GM15510 (cell line): ENCODE measurements around the gene KRT79.

Experiments used
- POLR2A ChIP-seq: IDR thresholded peaks from 3 replicates; pipeline ENCODE4 v1.6.1; 2011; ENCODE audit warnings: borderline replicate concordance; ENCODE audit not compliant: insufficient read length; ENCODE audit errors: extremely low read depth

Gene KRT79

DNA sequence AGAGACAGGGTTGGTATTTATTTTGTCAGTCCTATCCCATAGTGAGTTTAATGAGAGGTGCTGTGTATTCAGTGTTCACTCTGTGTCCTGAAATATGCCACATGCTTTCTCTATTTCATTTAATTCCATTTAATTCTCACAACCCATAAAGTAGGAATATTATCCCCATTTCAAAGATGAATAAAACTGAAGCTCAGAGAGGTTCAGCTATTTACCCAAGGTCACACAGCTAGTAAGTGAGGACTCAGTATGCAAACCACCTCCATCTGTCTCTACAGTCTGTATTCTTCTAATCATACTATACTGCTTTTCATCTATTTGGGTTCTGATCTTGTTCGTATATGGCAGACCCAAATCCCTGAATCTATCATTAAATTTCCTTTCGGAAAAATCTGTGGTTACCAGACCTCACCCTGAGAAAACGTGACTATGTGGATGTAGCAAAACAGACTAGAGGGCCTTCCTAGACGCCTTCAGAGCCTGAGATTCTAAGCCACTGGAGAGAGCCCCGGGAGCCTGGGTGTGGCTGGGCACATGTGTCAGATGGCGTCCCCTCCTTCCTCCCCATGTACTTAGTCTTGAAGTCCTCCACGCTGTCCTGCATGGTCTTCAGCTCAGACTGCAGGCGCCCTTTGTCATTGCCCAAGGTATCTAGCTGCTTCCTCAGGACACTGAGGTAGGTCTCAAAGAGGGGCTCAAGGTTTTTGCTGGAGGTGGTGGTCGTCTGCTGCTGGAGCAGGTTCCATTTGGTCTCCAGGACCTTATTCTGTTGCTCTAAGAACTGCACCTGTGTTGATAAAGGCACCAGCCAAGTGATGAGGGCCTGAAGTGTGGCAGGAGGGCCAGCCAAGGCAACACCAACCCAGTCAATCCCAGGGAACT, 22.7 kb downstream of the KRT79 start:
- TF ChIP-seq POLR2A: no peak

DNA sequence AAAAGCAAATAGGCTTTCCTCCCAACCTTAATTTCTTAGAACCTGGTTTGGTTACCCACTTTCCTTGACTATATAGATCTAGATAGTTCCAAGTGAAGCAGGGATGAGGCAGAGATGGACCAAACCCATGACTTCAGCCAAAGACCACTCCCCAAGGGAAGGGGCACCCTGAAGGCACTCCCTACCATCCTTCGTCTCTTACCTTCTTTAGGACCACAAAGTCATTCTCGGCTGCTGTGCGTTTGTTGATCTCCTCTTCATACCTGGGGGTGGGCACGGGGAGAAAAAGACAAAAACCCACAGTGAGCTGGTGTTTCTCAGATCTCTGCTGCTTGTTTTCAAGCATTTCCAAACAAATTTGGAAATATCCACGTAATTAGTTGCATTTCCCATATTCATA, 23.6 kb downstream of the KRT79 start:
- TF ChIP-seq POLR2A: no peak

DNA sequence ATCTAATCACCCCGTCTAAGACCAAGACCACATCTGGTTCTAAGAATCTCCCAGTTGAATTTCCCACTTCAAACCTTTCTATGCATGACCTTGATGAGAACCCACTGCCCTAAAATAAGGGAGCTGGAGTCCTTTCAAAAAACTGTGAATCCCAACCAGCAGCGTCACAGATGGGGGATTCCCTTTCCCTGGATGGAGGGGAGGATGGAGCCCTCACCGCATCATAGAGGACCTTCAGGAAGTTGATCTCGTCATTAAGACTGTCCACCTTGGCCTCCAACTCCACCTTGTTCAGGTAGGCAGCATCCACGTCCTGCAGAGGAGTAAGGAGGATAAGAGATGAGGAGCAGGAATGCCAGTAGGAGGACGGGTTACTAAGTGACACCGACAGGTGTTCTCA, 24.9 kb downstream of the KRT79 start:
- no peak for TF ChIP-seq POLR2A

DNA sequence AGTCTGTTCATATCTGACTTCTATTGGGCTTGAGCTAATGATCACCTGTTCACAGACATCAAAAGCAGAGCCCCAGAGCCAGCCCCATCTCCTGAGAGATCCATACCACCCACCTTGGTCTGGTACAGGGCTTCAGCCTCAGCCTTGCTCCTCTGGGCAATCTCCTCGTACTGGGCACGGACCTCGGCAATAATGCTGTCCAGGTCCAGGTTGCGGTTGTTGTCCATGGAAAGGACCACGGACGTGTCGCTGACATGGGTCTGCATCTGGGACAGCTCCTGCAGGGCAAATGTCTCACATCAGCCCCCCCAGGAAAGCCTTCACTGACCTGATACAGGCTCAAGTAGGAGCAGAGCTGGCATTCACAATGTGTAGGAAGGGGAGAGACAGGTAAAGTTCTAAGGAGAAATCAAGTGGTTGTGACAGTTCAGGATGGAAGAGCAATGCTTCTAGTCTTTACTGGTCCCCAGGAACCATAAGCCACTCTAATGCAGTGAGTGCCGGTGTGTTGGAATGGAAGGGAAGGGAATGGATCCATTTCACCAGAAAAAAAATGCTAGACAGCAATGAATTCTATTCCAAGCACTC, 25.4 kb downstream of the KRT79 start:
- TF ChIP-seq POLR2A: no peak

DNA sequence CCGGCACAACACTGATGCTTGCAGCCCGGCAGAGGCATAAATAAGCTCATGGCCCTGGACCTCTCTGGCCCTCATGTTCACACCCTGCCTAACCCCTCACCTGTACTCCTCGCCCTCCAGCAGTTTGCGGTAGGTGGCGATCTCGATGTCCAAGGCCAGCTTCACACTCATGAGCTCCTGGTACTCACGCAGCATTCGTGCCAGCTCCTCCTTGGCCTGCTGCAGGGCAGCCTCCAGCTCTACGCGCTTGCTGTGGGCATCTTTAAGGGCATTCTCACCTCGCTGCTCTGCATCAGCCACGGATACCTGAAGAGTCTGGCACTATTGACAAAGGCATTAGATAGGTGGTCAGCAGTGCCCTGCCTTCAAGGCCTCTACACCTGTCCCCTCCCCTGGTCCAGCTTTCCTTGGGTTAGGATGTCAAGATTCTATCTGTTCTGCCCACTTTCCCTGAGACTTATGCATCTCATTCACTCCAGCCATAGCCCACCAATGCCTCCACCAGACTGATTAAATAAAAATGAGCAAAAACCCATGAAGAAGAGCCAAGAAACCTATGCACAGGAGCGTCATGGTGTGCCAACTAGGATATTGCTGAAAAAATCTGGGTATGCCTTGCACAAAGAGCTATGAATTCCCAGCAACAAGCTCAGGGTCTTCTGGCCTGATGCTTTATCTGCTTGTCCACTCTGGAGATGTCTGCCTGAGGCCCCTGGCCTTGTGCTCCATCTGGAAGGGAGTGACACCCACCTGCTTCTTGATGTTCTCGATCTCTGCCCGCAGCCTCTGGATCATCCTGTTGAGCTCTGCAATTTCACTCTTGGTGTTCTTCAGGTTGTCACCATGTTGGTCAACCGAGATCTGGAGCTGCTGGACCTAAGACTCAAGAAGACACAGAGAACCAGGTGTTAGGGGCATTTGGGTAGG, 26.3 kb downstream of the KRT79 start:
- no peak for TF ChIP-seq POLR2A

DNA sequence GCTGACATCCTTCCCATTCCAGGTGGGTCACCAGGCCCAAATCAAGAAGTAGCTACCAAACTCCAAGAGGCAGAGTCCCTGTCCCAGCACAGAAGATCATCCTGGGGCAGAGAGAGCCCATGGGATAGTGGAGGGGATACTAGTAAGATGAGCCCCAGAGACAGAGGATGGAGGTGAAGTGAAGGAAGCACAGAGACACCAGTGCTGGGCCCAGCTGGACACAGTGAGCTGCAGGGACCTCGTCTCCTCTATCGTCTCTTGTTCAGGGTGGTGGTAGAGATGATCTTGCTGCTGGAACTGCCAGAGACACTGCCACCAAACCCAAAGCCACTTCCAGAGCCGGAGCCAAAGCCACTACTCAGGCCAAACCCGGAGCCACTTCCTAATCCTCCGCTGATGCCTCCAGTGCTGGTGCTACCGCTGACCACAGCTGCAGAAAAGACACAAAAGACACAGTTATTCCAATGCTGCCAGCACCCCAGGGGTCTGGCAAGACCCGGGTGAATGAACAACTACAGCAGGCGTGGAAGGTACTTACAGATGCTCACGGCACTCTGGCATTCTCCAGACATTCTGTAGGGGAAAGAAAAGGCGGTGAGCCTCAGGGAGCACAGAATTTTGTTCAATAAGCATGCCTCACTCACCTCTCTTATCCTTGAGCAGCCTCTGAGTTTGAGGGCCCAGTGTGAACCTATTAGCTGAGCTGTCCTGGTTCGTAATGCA, 27.1 kb downstream of the KRT79 start:
- TF ChIP-seq POLR2A: no peak

DNA sequence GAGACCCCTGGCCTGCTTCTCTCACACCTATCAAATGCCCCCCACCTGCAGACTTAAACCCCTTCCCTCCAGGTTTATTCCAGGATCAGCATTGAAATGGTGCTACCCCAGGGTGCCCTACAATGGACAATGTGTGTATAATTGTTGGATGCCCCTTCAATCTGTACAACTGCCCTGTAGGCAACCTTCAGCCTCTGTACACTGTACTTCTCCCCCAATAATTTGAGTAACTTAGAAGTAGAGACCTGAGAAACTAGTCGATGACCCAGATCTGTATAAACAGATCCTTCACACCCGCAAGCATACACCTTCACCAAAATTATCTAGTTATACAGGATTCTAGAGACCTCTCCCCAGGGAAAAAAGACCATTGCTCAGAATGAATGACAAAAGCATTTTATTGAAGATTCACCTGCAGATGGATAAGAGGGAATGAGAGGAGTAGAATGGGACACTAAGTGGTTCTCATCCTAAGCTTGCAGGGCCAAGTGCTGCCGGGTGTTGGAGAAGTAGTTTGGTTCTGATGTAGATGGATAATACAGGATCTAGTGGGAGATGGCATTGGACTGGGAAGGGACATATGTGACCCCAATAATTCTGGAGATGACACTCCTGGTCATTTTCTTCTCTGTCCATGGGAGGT, 27.8 kb downstream of the KRT79 start:
- TF ChIP-seq POLR2A: no peak

DNA sequence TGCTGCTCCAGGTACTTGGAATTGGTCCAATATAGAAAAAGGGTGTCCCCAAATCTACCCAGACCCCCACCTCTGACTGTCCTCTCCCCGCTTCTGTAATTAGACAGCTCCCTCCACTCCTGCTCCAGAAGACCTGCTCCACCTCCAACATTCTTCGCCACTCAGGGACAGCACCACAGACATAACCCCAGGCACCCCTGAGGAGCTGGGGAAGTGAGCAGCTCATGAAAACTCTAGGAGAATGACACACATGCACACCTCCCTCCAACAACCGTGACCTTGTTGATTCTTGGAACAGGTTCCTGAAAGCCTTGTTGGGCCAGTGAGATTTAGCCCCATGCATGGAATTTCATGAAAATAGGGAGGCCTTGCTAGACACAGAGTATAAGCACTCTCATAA, 28.4 kb downstream of the KRT79 start:
- TF ChIP-seq POLR2A: no peak

DNA sequence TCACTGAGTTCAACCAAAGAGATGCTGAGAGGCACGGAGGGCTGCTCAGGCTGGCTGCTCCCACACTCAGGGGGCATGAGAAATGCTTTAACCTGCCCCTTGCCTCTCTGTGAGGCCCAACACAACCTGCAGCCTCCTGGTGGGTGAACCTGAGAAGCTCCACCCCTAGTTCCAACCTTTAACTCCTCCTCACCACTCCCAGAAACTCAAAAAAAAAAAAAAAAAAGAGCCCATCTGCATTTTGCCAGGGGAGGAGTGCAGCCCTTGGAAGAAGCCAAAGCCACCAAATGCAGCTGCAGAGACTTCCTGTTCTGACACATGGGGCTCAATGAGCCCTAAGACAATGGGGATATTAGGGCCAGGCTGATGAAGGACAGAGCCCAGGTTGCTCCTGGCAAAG, 29.1 kb downstream of the KRT79 start:
- TF ChIP-seq POLR2A: no peak

DNA sequence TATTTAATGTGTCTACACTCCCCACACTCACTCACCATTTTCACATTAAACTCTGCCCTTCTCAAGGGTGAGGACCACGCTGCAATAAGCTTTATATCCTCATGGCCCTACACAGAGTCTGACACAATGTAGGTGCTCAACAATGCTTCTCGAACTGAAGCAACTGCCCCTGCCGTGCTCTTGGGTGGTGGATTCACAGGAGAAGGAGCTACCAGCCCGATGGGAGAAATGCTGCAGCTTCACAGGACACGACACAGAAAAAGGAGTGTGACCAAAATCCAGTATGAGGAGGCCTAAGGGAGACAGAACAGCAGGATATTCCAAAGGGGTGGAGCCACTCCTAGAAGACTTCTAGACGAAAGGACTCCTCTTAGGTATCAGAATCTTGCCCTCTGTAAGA, 31.7 kb downstream of the KRT79 start:
- TF ChIP-seq POLR2A: no peak

DNA sequence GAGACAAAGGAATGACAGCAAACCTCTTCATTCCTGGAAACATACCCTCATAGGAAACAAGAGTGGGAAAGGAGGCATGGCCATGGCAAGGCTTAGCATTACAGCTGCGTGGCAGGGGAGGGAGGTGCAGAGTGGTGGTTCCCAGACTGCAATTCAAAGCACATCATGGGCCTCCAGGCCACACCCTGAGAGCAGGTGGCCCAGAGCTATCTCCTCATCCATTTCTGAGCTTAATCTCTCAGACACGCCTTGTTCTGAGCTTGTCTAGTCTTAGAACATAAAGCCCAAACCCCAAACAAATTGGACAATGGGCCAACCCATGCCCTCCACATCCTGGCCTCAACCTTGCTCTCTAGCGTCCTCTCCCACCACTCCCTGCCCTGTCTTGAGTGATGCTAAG, 32.3 kb downstream of the KRT79 start:
- no peak for TF ChIP-seq POLR2A

DNA sequence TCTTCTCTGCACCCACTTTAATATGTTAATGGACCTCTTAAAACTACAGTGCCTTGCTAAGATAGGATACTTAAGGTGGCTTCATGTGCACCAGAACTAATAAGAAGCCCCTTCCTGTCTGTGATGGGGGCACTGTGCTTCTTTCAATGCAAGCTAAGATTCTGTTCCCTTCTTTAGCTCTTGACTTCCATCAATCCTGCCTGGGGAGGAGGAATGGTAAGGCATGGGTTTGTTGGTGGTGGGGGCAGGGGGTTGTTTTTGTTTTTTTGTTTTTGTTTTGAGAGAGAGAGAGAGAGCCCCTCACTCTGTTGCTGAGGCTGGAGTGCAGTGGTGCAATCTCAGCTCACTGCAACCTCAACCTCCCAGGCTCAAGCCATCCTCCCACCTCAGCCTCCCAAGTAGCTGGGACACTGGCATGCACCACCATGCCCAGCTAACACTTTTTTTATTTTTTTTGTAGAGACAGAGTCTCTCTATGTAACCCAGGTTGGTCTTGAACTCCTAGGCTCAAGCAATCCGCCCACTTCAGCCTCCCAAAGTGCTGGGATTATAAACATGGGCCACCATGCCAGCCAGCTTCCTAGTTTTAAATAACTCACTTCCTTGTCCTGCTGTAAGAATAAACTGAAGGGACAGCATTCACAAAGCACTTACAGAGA, 33.7 kb downstream of the KRT79 start:
- no peak for TF ChIP-seq POLR2A

DNA sequence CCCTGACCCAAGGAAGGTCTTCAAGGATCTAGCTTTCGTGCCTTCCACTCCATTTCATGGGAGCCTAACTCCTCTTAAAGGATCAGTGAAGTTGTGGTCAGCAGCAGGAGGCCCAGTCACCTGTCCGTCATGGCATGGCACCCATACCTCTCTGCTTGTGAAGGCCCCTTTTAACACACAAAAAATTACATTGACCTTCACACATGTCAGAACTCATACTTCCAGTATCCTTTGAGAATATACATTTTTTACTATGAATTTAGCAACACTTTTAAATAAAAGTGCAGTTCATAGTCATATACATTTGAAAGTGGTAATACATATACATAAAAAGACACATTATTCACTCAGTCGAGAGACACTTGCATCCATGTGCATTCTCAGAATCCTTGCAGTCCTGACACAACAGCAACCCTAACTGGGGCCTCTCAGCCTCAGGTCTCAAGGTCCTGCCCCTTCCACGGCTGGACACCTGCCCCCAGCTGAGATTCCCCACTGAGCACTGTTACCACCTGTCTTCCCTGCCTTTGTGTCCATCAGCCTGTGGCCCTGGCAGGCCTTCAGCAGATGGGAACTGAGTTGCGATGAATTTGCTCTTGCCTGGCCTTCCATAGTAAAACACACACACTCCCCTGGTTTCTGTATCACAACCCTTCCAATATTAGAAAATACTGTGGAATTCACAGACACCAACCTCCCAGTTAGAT, 34.5 kb downstream of the KRT79 start:
- no peak for TF ChIP-seq POLR2A
